ENCODE results near the gene POLD1.
"Not testable (repeated sequence)": the region's sequence is repeated elsewhere in the genome, so short reads cannot be mapped to it uniquely, and the experiment has no call there.

The POLD1 gene

GRCh38 chr19:50439130-50439529 is 55.0 kb downstream of the POLD1 start:
- DNase-seq = not testable (repeated sequence)

- no peak for DNase-seq
Measured at GRCh38 chr19:50444059-50444458, 59.9 kb downstream of the POLD1 start.

GRCh38 chr19:50447053-50447452 is 62.9 kb downstream of the POLD1 start:
- DNase-seq = no peak

- DNase-seq = no peak
Measured at GRCh38 chr19:50447750-50448149, 63.6 kb downstream of the POLD1 start.

- no peak for DNase-seq
Measured at GRCh38 chr19:50449236-50449899, 65.2 kb downstream of the POLD1 start.

- DNase-seq = no peak
Measured at GRCh38 chr19:50450369-50451222, 66.4 kb downstream of the POLD1 start.

- no peak for DNase-seq
Measured at GRCh38 chr19:50451223-50451534, 67.0 kb downstream of the POLD1 start.

- DNase-seq = no peak
Measured at GRCh38 chr19:50453243-50453642, 69.1 kb downstream of the POLD1 start.

GRCh38 chr19:50455992-50456391 is 71.8 kb downstream of the POLD1 start:
- DNase-seq = no peak

- DNase-seq = no peak
Measured at GRCh38 chr19:50457300-50457699, 73.2 kb downstream of the POLD1 start.

- no peak for DNase-seq
Measured at GRCh38 chr19:50458396-50459066, 74.4 kb downstream of the POLD1 start.

GRCh38 chr19:50459067-50459456 is 74.9 kb downstream of the POLD1 start:
- DNase-seq = no peak

GRCh38 chr19:50459638-50460037 is 75.5 kb downstream of the POLD1 start:
- no peak for DNase-seq

GRCh38 chr19:50460161-50460765 is 76.1 kb downstream of the POLD1 start:
- no peak for DNase-seq

GRCh38 chr19:50461066-50461875 is 77.1 kb downstream of the POLD1 start:
- peak; percentile 65 for DNase-seq

GRCh38 chr19:50462970-50463369 is 78.8 kb downstream of the POLD1 start:
- no peak for DNase-seq

GRCh38 chr19:50464348-50464747 is 80.2 kb downstream of the POLD1 start:
- no peak for DNase-seq

- no peak for DNase-seq
Measured at GRCh38 chr19:50465000-50465399, 80.9 kb downstream of the POLD1 start.

GRCh38 chr19:50465986-50466705 is 82.0 kb downstream of the POLD1 start:
- DNase-seq = no peak

GRCh38 chr19:50466706-50467039 is 82.5 kb downstream of the POLD1 start:
- DNase-seq = no peak

GRCh38 chr19:50467566-50467965 is 83.4 kb downstream of the POLD1 start:
- no peak for DNase-seq

Data from activated T-cell treated with anti-CD3 and anti-CD28 coated beads, Interleukin-2, amount 50 U/mL, for 1 hour (primary cell).